ENCODE results near the gene IQCM. TPM values are rescaled to one million over a fixed set of nuclear protein-coding genes. Genes with fewer than 3 reads are reported as not detected.
A peak's percentile ranks its signal among the peaks of the same experiment; 100 is the strongest.

IQCM gene
- total RNA-seq, 4 donors from 2014 or later, result not detected

- TF ChIP-seq CTCF (IDR thresholded peaks at IDR 0.05), result no peak
- no peak for TF ChIP-seq POLR2A (IDR thresholded peaks at IDR 0.05)
- Histone ChIP-seq H3K4me1 (no peaks in the 10 kb centered on the region), H3K36me3 (no peaks in the 10 kb centered on the region), H3K27ac (no peak overlapping the region), H3K9me3 (no peaks in the 10 kb centered on the region), H3K27me3 (no peaks in the 10 kb centered on the region), H3K4me3 (replicated peaks in 1 of 3) (no peak overlapping the region)
- intact Hi-C loops (cut with DNase I), result no loop called here
- 62 to 86% methylated on average over 1 of the region's 1 CpG for WGBS, 2 donors
- no peak for DNase-seq
Measured at GRCh38 chr4:149555146-149555545, 260.5 kb downstream of the IQCM start.

GRCh38 chr4:149553959-149554520 is 261.6 kb downstream of the IQCM start:
- peak; percentile 1 to 15 for DNase-seq
- Histone ChIP-seq H3K9me3 (no peaks in the 10 kb centered on the region), H3K4me1 (no peaks in the 10 kb centered on the region), H3K4me3 (replicated peaks in 1 of 3) (no peak overlapping the region), H3K36me3 (no peaks in the 10 kb centered on the region), H3K27ac (no peak overlapping the region), H3K27me3 (no peaks in the 10 kb centered on the region)
- intact Hi-C loops (cut with DNase I), result no loop called here
- WGBS, 2 donors, result 45 to 50% methylated on average over 6 of the region's 6 CpGs
- no peak for TF ChIP-seq POLR2A (IDR thresholded peaks at IDR 0.05)

DNA sequence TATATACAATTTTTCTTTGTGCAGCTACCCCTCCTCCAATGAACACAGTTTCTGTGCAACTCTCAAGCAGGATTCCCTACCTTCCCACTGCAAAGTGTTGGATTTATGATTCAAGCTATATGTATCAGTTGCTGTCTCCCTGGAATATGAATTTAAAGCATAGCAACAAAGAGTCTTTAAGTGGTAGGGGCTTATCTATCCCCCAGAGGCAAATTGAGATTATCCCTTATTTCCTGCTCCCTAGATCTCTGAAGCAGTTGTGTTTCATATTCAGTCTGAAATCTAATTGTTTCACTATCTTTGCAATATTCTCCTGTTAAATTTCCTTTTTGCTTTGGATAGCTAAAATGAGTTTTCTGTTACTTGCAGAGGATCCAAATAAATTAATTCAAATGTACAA is 263.0 kb downstream of the IQCM start:
- Histone ChIP-seq H3K27ac (no peak overlapping the region), H3K4me3 (replicated peaks in 1 of 3) (no peak overlapping the region), H3K4me1 (no peaks in the 10 kb centered on the region), H3K36me3 (no peaks in the 10 kb centered on the region), H3K9me3 (no peaks in the 10 kb centered on the region), H3K27me3 (no peaks in the 10 kb centered on the region)
- no peak for DNase-seq
- intact Hi-C loops (cut with DNase I), result no loop called here
- no peak for TF ChIP-seq CTCF (IDR thresholded peaks at IDR 0.05)
- no peak for TF ChIP-seq POLR2A (IDR thresholded peaks at IDR 0.05)

DNA sequence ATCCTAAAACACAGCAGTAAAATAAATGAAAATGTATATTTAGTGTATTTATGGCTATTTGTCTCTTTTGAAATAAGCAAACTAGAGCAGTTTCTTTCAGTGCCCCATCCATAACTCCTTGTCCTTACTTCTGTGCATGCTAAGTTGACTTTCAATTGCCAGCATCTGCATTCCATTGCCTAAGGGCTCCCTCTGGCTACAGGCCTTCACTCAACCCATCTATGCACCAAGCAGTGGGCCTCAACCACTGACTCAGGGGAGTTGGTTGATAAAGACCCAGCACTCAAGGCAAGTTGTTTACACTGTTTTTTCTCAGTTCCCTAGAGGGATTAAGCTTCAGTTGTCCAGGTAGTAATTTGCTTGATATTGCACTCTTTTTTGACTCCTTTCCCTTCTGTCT is 265.7 kb downstream of the IQCM start:
- H3K4me1 ChIP-seq, result no peaks in the 10 kb centered on the region
- H3K27ac ChIP-seq, result no peak overlapping the region
- TF ChIP-seq CTCF (IDR thresholded peaks at IDR 0.05), result peak in 3 of 6 experiments; percentile 21 to 33 (median 33)
- no peak for TF ChIP-seq POLR2A (IDR thresholded peaks at IDR 0.05)
- H3K9me3 ChIP-seq, result no peaks in the 10 kb centered on the region
- H3K4me3 ChIP-seq (replicated peaks in 1 of 3), result no peak overlapping the region
- H3K27me3 ChIP-seq, result no peaks in the 10 kb centered on the region
- DNase-seq, result peak; percentile 25 to 32
- intact Hi-C loops (cut with DNase I), result no loop called here
- H3K36me3 ChIP-seq, result no peaks in the 10 kb centered on the region

GRCh38 chr4:149534779-149535178 is 280.9 kb downstream of the IQCM start:
- Histone ChIP-seq H3K9me3 (no peaks in the 10 kb centered on the region), H3K27me3 (no peaks in the 10 kb centered on the region), H3K4me3 (replicated peaks in 1 of 3) (no peak overlapping the region), H3K4me1 (no peaks in the 10 kb centered on the region), H3K36me3 (no peaks in the 10 kb centered on the region), H3K27ac (no peak overlapping the region)
- intact Hi-C loops (cut with DNase I), result no loop called here
- no peak for TF ChIP-seq POLR2A (IDR thresholded peaks at IDR 0.05)
- no peak for TF ChIP-seq CTCF (IDR thresholded peaks at IDR 0.05)
- 86 to 94% methylated on average over 2 of the region's 2 CpGs for WGBS, 2 donors
- no peak for DNase-seq

DNA sequence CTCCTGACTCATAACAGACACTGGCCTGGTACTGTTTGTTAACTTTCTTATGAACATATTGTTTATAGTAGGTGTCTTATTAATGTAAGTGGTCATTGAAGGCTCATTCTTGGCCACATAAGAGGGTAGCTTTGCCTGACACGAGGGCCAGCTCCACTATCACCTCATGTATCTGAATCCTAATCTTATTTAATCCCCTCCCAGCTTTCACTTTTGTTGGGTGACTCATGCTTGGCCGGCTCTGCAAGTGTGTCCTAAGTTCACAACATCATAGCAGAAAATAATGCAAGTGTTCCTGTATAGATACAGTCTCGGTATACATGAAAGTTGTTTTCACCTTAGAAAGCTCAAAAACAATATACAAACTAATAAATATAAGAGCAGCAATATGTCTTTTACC is 283.8 kb downstream of the IQCM start:
- 32 to 33% methylated on average over 3 of the region's 3 CpGs for WGBS, 2 donors
- Histone ChIP-seq H3K9me3 (no peaks in the 10 kb centered on the region), H3K4me1 (no peaks in the 10 kb centered on the region), H3K27ac (no peak overlapping the region), H3K4me3 (replicated peaks in 1 of 3) (no peak overlapping the region), H3K27me3 (no peaks in the 10 kb centered on the region), H3K36me3 (no peaks in the 10 kb centered on the region)
- peak in 1 of 2 donors; percentile 10 for DNase-seq
- intact Hi-C loops (cut with DNase I), result no loop called here
- TF ChIP-seq CTCF (IDR thresholded peaks at IDR 0.05), result no peak
